SH-SY5Y (cell line): Measurements from ENCODE around the gene TPRN.

ENCODE experiments used
- GATA2 ChIP-seq: IDR thresholded peaks from 2 replicates; pipeline ENCODE4 v1.6.1; 2011; ENCODE audit warnings: mild to moderate bottlenecking, low read depth, low read length
- GATA3 ChIP-seq: IDR thresholded peaks from 2 replicates; pipeline ENCODE4 v1.6.1; 2011; ENCODE audit warnings: low read depth, mild to moderate bottlenecking, low read length, moderate library complexity

TPRN gene

DNA sequence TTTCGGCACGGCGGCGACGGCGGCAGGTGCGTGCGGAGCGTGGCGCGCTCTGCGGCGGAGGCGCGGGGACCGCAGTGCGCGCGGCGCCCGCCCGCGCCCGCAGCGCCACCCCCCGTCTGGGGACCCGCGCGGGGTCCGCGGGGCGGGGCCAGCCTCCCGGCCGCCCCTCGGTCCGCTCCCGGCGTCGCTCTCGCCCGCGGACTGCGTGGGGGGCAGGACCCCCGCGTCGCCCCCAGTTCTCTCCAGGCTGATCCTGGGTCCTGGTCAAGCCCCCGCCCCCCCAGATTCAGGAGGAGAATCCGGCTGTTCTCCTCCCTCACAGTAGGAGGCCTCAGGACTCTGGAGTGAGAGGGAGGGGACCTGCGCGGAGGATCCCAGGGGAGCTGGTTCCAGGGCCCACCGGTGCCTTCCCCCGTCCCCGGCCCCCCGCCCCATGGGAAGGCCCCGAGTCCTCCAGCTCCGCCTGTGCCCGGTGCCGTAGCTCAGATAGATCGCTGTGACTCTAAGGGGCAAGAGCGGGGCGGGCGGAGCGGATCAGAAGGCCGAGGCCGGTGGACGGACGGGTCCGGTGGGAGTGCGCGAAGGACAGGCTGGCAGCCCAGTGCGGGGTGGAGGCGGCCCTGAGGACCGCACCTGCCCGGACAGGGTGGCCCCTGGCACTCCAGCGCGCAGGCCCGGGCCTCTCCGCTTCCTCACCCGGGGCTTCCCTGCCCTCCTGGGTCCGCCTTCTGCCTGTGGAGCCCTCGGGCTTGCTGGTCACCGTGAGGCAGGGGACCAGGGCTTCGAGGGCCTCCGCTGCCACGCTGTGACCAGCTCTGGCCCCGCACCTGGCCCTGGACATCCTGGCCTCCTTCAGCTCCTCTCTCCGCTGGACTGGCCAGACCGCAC lies 21.9 kb upstream of the TPRN start, which contains the start of gene RNF208:
TSS of gene RNF208 (minus strand) at position 51 of the 888 bp plus-strand sequence. CDS start 1,028 bp downstream, outside the sequence.
- TF ChIP-seq GATA3, result no peak
- no peak for TF ChIP-seq GATA2

DNA sequence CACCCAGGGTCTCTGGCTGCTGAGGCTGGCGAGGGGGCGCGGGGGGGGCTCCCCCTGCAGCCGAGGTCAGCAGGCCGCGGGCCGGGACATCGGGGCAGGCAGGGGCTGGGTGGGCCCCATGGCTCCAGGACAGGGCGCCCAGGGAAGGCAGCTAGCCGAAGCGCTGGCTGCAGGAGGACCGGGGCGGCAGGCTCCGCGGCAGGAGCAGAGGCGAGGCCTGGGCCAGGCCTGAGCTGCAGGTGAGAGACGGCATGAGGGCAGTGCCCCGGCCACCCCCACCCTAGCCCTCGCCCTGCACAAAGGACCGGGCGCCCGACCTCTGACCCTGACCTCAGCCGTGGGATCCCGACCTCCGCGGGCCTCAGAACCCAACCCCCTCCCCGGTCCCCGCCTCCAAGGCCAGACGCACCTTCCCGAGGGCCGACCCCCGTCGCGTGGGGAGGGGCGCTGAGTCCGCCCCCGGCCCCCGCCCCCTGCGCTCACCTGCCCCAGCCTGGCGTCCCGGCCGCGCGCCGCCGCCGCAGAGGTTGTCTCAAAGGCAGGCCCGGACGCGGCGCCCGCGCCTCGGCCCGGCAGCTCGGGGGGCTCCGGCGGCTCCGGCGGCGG lies 21.1 kb upstream of the TPRN start:
- TF ChIP-seq GATA2 (no peak), GATA3 (no peak)

DNA sequence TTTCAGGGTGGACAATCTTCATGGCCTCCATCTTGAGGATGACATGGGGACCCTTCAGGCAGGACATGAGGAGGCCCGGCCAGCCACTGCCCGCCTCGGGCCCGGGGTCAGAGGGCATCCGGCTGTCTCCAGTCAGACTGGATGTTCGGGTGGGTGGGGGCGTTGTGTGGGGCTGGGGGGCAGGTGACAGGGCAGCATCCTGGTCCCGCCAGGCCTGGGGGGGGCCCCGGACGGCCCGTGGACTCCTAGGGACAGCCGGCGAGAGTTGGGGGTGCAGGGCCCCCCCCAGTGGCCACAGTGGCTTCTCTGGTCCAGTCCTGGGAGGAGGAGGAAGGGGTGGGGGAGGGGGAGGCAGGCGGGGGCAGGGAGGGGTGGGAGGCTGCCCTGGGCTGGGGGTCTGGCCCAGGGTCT lies 20.6 kb upstream of the TPRN start:
- no peak for TF ChIP-seq GATA2
- TF ChIP-seq GATA3, result no peak

DNA sequence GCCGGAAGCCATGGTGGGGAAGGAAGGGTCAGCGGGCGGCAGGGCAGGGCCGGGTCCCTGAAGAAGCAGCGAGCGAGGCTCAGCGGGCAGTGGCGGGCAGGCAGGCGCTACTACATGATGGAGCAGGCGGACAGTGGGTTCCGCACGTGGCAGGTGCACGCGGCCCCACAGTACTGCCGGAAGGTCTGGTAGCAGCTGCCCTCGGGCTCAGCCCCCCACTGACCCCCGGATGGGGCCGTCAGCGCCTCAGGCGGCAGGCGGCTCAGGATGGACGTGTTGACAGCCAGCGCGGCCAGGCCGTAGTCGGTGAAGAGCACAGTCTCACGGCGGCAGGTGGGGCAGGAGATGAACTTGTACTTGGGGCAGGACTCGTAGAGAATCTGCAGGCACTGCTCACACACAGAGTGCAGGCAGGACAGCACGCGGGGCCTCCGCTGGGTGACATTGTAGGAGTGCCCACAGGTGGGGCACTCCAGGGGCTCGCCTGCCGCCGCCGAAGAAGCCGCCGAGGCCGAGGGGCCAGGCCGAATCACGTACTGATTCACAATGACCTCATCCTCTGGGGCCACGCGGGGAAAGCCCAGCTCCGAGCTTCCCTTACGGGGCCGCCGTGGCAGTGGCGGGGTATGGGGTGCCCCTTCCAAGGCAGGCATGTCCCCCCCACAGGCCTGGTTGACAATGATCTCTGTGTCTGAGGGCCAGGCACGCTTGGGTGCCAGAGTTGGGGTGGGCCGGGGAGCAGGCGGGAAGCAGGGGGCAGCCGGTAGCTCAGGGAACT lies 20.0 kb upstream of the TPRN start:
- TF ChIP-seq GATA3 (no peak), GATA2 (no peak)

DNA sequence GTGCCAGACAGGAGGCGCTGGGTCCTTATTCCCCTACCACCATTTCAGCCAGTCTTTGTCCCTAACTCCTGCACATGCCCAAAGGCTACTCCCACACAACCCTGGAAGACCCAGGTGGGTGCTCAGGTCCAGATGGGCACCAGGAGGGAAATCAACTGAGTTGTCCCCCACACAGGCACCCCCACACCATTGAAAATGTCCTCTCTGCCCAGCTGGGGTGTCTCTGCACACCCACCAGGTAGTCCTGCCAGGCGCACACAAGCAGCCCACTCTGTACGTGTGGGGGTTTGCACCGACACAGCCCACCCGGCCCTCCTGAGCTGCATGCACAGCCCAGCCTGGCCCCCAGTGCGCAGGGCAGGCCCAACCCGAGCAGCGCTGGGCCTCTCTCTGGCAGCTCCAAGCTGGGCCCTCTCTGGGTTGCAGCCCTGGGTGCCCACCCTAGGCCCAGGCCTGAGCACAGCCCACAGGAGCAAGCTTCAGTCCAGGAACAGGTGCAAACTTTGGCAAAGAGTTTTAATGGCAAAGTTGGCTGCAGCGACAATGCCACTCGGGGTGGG lies 19.3 kb upstream of the TPRN start:
- TF ChIP-seq GATA3 (no peak), GATA2 (no peak)

DNA sequence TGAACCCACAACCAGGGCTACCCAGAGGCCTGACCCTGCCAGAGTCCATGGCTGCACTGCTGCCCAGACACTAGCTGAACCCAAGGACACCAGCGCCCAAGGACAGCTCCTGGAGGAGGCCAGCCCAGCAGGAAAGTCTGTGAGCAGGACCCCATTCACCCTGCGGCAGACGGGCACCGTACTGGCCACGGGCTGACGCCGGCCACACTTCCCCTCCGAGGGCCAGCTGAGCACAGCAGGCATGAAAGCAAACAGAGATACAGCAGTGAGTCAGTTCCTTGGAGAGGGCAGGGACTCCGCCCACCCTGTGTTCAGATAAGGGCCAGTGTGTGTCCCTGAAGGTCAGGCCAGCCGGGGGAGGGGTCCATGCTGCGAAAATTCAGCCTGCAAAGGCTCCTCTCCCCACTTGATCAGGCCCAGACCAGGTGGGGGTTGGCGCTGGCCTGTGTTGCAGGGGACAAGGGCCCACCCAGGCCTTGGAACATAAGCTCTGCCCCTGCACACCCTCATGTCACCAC lies 18.3 kb upstream of the TPRN start:
- TF ChIP-seq GATA2, result no peak
- no peak for TF ChIP-seq GATA3

DNA sequence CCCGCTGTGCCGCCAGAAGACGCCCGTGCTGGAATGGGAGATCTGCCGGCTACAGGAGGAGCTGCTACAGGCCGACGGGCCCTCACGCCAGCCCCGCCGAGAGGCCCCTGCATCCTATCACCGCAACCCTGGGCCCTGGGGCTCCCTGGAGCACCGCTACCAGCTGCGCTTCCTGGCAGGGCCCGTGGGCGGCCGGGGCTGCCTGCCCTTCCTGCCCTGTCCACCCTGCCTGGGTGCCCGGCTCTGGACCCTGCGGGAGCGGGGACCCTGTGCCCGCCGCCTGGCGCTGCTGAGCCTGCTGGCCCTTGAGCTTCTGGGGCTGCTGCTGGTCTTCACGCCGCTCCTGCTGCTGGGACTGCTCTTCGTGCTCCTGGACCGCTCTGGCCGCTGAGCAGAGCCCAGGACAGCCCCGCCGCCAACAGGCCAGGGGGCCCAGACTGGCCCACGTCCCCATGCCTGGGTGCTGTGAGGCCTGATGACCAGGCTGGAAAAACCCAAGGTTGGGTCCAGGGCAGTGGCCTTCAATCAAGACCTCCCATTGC lies 17.7 kb upstream of the TPRN start:
- TF ChIP-seq GATA3 (no peak), GATA2 (no peak)

DNA sequence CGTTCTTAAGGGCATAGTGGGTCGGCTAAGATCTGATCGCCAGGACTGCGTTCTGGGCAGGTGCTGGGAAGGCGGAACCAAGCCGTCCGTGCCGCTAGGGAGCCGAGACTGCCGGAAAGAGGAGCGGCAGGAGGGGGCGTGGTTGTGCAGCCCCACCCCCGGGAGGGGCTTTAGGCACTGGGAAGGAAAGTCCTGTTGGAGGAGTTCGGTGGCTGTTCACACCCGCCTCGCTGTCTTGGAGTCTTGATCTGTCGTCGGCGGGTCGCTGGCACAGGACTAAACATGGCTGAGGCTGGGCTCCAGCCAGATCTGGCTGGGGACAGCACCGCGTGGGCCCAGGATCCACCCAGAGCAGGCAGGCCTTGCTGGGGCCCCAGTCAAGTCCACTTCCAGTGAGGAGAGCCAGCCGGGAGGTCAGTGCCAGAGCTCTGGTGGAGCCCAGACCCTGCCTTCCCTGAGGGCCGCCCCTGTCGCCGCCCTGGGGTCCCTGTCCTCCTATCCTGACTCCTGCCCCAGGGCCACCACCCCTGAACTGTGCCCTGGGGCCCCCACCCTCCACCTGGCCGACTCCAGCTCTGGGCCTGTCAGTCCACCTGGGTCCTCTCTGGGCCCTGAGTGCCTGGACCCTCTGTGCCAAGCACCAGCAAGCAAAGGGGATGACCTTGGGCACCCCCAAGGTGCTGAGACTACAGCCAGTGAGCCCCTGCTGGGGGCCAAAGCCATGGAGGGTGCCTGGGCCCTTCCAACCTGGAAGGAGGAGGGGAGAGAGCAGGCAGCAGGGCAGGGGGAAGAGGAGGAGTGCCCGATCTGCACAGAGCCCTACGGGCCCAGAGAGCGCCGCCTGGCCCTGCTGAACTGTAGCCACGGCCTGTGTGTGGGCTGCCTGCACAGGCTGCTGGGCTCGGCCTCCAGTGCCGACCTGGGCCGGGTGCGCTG lies 17.0 kb upstream of the TPRN start:
- TF ChIP-seq GATA2 (no peak), GATA3 (no peak)

DNA sequence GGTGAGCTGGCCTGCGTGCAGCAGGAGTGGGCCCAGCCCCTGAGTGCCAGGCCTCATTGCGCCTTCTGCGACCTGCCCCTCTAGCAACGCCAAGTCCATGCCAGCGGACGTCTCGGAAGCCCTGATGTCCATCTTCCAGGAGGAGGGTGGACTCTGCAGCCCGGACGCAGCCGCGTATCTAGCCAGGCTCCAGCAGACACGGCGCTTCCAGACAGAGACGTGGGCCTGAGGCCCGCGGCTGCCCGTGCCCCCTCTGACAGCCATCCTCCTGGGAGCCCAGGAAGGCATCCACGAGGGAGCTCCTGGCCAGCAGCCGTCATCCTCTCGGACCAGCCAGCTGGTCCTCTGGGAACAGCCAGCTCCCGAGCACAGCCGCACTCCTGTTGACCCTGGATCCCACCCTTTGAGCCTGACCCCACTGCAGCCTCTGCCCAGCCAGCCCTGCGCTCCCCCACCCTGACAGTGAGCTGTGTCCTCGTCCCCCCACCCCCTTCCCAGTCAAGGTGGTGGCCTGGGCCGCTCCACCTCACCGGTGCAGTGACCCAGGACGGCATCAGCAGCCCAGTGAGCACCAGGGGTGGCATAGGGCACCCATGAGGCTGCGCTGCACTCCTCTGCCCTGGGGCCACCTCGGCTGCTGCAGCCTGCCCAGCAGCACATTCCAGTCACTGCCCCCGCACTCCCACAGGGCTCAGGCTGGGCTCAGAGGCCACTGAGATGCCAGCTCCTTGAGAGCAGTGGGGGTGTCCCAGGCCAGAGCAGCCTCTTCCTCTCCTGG lies 15.8 kb upstream of the TPRN start:
- TF ChIP-seq GATA3, result no peak
- no peak for TF ChIP-seq GATA2

DNA sequence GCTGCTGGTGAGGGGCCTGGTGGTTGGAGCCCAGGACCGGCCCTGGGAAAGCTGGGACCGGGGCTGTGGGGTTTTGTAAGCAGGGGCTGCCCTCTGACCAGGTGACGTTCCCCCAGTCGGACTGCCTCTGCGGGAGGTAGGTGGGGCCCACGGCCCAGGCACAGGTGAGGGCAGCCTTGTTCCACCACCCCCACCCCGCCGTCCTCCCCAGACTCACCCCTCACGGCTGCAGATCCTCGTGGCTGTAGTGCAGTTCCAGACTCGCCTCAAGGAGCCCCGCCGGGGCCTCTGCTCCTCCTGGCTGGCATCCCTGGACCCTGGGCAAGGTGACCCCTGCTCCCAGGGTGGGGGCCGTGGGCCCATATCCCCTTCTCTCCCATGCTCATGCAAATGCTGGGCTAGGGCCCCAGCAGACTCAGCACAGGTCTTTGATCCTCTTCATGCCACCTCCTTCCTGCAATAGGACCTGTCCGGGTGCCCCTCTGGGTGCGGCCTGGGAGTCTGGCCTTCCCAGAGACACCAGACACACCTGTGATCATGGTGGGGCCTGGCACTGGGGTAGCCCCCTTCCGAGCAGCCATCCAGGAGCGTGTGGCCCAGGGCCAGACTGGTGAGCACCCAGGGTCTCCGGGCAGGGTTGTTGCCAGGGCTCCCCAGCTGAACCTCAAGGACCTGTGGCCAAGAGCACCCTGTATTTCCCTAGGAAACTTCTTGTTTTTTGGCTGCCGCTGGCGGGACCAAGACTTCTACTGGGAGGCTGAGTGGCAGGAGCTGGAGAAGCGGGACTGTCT lies 14.8 kb upstream of the TPRN start:
- TF ChIP-seq GATA2 (no peak), GATA3 (no peak)

DNA sequence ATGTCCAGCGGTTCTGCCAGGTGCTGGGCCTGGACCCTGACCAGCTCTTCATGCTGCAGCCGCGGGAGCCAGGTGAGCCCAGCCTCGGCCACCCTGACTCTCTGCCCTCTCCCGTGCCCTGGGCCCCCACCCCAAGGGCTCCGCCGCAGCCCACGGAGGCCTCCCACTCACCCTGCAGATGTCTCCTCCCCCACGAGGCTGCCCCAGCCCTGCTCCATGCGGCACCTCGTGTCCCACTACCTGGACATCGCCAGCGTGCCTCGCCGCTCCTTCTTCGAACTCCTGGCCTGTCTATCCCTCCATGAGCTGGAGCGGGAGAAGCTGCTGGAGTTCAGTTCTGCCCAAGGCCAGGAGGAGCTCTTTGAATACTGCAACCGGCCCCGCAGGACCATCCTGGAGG lies 14.1 kb upstream of the TPRN start:
- TF ChIP-seq GATA3 (no peak), GATA2 (no peak)
